Measurements from ENCODE around the gene LPCAT3.

LPCAT3 gene

GRCh38 chr12:6961278-6961694, 57.0 kb downstream of the LPCAT3 start:
- peak overlapping the region; percentile 96 for H3K27ac ChIP-seq (ENCODE audit: insufficient read depth, low read length, poor library complexity, severe bottlenecking)
- H3K4me3 ChIP-seq (ENCODE audit: insufficient read depth, low read depth, low read length, poor library complexity, severe bottlenecking) = peak overlapping the region; percentile 12
- DNase-seq = peak; percentile 88 to 89 (median 89)
- H3K9me3 ChIP-seq (ENCODE audit: control insufficient read depth, low read length) = no peaks in the 10 kb centered on the region
- H3K27me3 ChIP-seq (replicated peaks; ENCODE audit: control insufficient read depth, insufficient read depth, low read length, poor library complexity, severe bottlenecking) = no peaks in the 10 kb centered on the region
- peaks cover 38% of the 10 kb centered on the region for H3K36me3 ChIP-seq (ENCODE audit: control insufficient read depth, insufficient read depth, low read length)
- H3K4me1 ChIP-seq (ENCODE audit: control insufficient read depth, insufficient read depth, low read length, poor library complexity, severe bottlenecking) = peaks cover 76% of the 10 kb centered on the region

DNA sequence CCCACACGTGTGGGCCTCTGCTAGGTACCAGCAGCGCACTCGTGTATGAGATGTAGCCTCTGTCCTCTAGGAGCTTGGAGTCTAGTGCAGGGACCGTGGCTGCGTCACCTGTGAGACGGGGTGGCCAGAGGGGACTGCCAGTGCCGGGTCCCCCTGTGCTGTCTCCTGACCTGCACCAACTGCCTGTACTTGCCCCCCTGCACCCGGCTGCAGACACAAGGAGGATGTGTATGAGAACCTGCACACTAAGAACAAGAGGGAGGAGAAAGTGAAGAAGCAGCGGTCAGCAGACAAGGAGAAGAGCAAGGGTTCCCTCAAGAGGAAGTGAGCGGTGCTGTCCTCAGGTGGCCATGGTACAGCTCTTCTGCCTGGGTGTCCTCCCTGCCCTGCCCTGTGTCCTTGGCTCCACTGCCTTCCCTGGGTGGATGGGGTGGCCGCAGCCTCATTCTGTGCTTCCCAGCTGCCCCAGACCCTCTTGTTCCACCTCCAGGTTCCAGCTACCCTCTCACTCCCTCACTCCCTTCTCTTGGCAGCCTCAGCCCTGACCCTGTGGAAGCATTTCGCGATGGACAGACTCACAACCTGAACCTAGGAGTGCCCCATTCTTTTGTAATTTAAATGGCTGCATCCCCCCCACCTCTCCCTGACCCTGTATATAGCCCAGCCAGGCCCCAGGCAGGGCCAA, 57.5 kb downstream of the LPCAT3 start:
- Histone ChIP-seq H3K9me3 (ENCODE audit: control insufficient read depth, low read length) (no peaks in the 10 kb centered on the region), H3K36me3 (ENCODE audit: control insufficient read depth, insufficient read depth, low read length) (peaks cover 38% of the 10 kb centered on the region), H3K27me3 (replicated peaks; ENCODE audit: control insufficient read depth, insufficient read depth, low read length, poor library complexity, severe bottlenecking) (no peaks in the 10 kb centered on the region), H3K4me1 (ENCODE audit: control insufficient read depth, insufficient read depth, low read length, poor library complexity, severe bottlenecking) (peaks cover 82% of the 10 kb centered on the region), H3K4me3 (ENCODE audit: insufficient read depth, low read depth, low read length, poor library complexity, severe bottlenecking) (peak overlapping the region; percentile 12), H3K27ac (ENCODE audit: insufficient read depth, low read length, poor library complexity, severe bottlenecking) (peak overlapping the region; percentile 96)
- DNase-seq = no peak

DNA sequence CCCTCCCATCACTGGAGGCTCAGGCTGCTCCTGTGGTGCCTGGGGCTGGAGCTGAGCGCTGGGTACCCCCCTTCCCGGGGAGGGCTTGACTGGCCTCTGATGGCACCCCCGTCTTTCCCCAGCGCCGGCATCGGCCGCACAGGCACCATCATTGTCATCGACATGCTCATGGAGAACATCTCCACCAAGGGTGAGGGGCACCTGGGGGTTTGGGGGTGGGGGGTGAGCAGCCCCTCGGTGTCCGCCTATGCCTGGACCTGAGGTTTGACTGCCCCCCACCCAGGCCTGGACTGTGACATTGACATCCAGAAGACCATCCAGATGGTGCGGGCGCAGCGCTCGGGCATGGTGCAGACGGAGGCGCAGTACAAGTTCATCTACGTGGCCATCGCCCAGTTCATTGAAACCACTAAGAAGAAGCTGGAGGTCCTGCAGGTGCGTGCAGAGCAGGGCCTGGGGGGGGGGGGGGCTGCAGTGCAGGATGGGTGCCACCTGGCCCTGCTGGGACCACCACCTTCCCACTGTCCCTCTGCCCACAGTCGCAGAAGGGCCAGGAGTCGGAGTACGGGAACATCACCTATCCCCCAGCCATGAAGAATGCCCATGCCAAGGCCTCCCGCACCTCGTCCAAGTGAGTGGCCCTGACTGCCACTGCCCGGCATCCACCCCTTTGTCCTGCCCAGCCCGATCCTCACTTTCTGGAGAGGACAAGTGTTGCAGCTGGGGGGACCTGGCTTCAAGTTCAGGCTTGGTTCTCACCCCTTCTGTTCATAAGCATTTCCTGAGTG, 58.3 kb downstream of the LPCAT3 start:
- Histone ChIP-seq H3K4me1 (ENCODE audit: control insufficient read depth, insufficient read depth, low read length, poor library complexity, severe bottlenecking) (peaks cover 86% of the 10 kb centered on the region), H3K4me3 (ENCODE audit: insufficient read depth, low read depth, low read length, poor library complexity, severe bottlenecking) (peak overlapping the region; percentile 46), H3K9me3 (ENCODE audit: control insufficient read depth, low read length) (no peaks in the 10 kb centered on the region), H3K36me3 (ENCODE audit: control insufficient read depth, insufficient read depth, low read length) (peaks cover 39% of the 10 kb centered on the region), H3K27me3 (replicated peaks; ENCODE audit: control insufficient read depth, insufficient read depth, low read length, poor library complexity, severe bottlenecking) (no peaks in the 10 kb centered on the region), H3K27ac (ENCODE audit: insufficient read depth, low read length, poor library complexity, severe bottlenecking) (peak overlapping the region; percentile 96)
- no peak for DNase-seq

GRCh38 chr12:6959058-6959804, 59.0 kb downstream of the LPCAT3 start:
- H3K36me3 ChIP-seq (ENCODE audit: control insufficient read depth, insufficient read depth, low read length) = peaks cover 41% of the 10 kb centered on the region
- no peaks in the 10 kb centered on the region for H3K9me3 ChIP-seq (ENCODE audit: control insufficient read depth, low read length)
- peaks cover 86% of the 10 kb centered on the region for H3K4me1 ChIP-seq (ENCODE audit: control insufficient read depth, insufficient read depth, low read length, poor library complexity, severe bottlenecking)
- no peaks in the 10 kb centered on the region for H3K27me3 ChIP-seq (replicated peaks; ENCODE audit: control insufficient read depth, insufficient read depth, low read length, poor library complexity, severe bottlenecking)
- peak overlapping the region; percentile 96 for H3K27ac ChIP-seq (ENCODE audit: insufficient read depth, low read length, poor library complexity, severe bottlenecking)
- H3K4me3 ChIP-seq (ENCODE audit: insufficient read depth, low read depth, low read length, poor library complexity, severe bottlenecking) = peak overlapping the region; percentile 46
- DNase-seq = peak; percentile 70 to 73 (median 72)

DNA sequence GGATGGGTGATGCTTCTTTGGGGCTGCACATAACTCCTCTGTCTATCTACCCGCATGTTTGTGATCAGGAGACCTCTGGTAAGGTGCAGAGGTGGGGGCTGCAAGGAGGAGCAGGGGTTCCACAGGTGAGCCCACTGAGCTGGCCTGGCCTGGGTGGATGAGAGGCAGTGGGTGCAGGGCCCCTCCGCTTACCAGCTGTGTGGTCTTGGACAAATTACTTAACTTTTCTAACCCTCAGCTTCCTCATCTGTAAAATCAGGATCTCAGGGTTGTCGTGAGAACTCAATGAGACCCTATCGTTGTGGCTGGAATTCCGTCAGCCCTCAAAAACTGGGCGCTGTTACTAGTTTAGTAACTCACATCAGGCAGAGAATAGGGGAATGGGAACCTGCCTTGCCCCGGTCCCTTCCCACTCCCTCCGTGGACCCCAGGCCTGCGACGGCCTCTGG, 59.6 kb downstream of the LPCAT3 start:
- H3K4me3 ChIP-seq (ENCODE audit: insufficient read depth, low read depth, low read length, poor library complexity, severe bottlenecking) = peak overlapping the region; percentile 24
- peaks cover 41% of the 10 kb centered on the region for H3K36me3 ChIP-seq (ENCODE audit: control insufficient read depth, insufficient read depth, low read length)

DNA sequence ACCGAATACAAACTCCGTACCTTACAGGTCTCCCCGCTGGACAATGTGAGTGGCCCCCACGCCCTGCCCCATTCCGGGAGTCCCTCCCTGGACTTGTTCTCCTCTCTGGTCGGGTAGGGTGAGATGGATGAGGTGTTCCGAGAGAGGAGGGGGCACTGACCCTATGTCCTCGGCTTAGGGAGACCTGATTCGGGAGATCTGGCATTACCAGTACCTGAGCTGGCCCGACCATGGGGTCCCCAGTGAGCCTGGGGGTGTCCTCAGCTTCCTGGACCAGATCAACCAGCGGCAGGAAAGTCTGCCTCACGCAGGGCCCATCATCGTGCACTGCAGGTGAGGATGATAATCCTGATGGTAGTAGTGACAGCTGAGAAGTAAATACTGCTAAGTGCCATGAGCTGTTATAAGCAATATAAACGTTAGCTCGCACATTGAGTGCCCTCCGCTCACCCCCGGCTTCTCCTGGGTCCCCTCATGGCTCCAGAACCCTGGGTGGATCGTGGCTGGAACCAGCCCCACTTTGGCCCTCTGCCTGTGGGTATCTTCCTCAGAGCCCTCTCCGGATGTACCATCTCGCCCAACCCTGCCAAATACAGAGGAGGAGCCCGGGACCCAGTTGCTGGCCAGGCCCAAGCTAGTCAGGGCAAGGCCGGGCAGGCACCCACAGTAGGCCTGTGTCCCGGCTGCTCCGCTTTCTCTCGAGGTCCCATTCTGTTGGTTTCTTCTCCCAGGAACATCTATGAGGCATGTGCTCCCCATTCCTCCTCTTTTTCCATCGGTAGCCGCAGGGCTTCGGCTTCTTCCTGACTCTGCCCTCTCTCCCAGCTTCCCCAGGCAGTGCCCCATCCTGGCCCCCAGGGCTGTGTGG, 60.3 kb downstream of the LPCAT3 start:
- Histone ChIP-seq H3K27me3 (replicated peaks; ENCODE audit: control insufficient read depth, insufficient read depth, low read length, poor library complexity, severe bottlenecking) (no peaks in the 10 kb centered on the region), H3K4me1 (ENCODE audit: control insufficient read depth, insufficient read depth, low read length, poor library complexity, severe bottlenecking) (peaks cover 96% of the 10 kb centered on the region), H3K36me3 (ENCODE audit: control insufficient read depth, insufficient read depth, low read length) (peaks cover 41% of the 10 kb centered on the region), H3K4me3 (ENCODE audit: insufficient read depth, low read depth, low read length, poor library complexity, severe bottlenecking) (peak overlapping the region; percentile 24), H3K9me3 (ENCODE audit: control insufficient read depth, low read length) (no peaks in the 10 kb centered on the region), H3K27ac (ENCODE audit: insufficient read depth, low read length, poor library complexity, severe bottlenecking) (peak overlapping the region; percentile 96)
- no peak for DNase-seq

More for the DNA sequence above, 59.6 kb downstream of the LPCAT3 start:
- Histone ChIP-seq H3K27me3 (replicated peaks; ENCODE audit: control insufficient read depth, insufficient read depth, low read length, poor library complexity, severe bottlenecking) (no peaks in the 10 kb centered on the region), H3K27ac (ENCODE audit: insufficient read depth, low read length, poor library complexity, severe bottlenecking) (peak overlapping the region; percentile 96), H3K4me1 (ENCODE audit: control insufficient read depth, insufficient read depth, low read length, poor library complexity, severe bottlenecking) (peaks cover 89% of the 10 kb centered on the region), H3K9me3 (ENCODE audit: control insufficient read depth, low read length) (no peaks in the 10 kb centered on the region)
- DNase-seq = no peak

DNA sequence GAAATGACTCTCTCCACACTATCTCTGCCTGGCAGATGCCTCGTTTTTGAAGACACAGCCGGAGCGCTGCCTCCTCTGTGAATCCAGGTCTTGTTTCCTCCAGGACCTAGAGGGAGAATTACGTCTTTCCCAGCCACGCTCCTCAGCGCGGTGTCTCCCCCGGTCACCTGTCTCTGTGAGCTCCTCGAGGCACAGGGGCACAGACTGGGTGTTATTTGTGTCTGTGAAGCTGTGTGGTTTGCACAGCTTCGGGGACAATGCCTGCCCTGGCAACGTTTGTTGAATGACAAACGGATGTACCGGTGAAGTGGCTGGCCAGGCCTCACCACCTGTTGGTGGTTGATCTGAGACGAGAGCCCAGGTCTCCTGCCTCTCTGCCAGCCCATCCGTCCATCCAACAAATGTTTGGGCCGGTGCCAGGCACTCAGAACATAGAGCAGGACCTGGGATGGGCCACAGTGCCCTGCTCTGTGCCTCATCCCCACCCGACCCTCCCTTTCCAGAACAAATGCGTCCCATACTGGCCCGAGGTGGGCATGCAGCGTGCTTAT, 61.0 kb downstream of the LPCAT3 start:
- no peaks in the 10 kb centered on the region for H3K27me3 ChIP-seq (replicated peaks; ENCODE audit: control insufficient read depth, insufficient read depth, low read length, poor library complexity, severe bottlenecking)
- no peaks in the 10 kb centered on the region for H3K9me3 ChIP-seq (ENCODE audit: control insufficient read depth, low read length)
- peaks cover 92% of the 10 kb centered on the region for H3K4me1 ChIP-seq (ENCODE audit: control insufficient read depth, insufficient read depth, low read length, poor library complexity, severe bottlenecking)
- peak overlapping the region; percentile 96 for H3K27ac ChIP-seq (ENCODE audit: insufficient read depth, low read length, poor library complexity, severe bottlenecking)
- H3K4me3 ChIP-seq (ENCODE audit: insufficient read depth, low read depth, low read length, poor library complexity, severe bottlenecking) = no peak overlapping the region
- peaks cover 41% of the 10 kb centered on the region for H3K36me3 ChIP-seq (ENCODE audit: control insufficient read depth, insufficient read depth, low read length)
- no peak for DNase-seq

GRCh38 chr12:6956021-6956727, 62.1 kb downstream of the LPCAT3 start:
- H3K27me3 ChIP-seq (replicated peaks; ENCODE audit: control insufficient read depth, insufficient read depth, low read length, poor library complexity, severe bottlenecking) = no peaks in the 10 kb centered on the region
- H3K4me3 ChIP-seq (ENCODE audit: insufficient read depth, low read depth, low read length, poor library complexity, severe bottlenecking) = no peak overlapping the region
- H3K27ac ChIP-seq (ENCODE audit: insufficient read depth, low read length, poor library complexity, severe bottlenecking) = peak overlapping the region; percentile 96
- H3K4me1 ChIP-seq (ENCODE audit: control insufficient read depth, insufficient read depth, low read length, poor library complexity, severe bottlenecking) = peaks cover 82% of the 10 kb centered on the region
- H3K36me3 ChIP-seq (ENCODE audit: control insufficient read depth, insufficient read depth, low read length) = peaks cover 41% of the 10 kb centered on the region
- H3K9me3 ChIP-seq (ENCODE audit: control insufficient read depth, low read length) = no peaks in the 10 kb centered on the region
- no peak for DNase-seq
